ENCODE measurements around the gene USHBP1.

Gene USHBP1

GRCh38 chr19:17210296-17210695 is 54.2 kb downstream of the USHBP1 start:
- no peak overlapping the region for H2BK15ac ChIP-seq (replicated peaks; ENCODE audit: low read depth)

GRCh38 chr19:17209126-17210036 is 55.2 kb downstream of the USHBP1 start:
- WGBS (ENCODE audit: extremely low coverage, insufficient coverage, low lambda C conversion rate): no CpG with 5 or more reads among the region's 28 CpGs
- Histone ChIP-seq H3K9ac (ENCODE audit: low read length) (peak overlapping the region; percentile 48), H3K18ac (ENCODE audit: low read length) (no peak overlapping the region), H2BK120ac (ENCODE audit: low read depth, low read length) (no peak overlapping the region), H3K4me1 (ENCODE audit: control insufficient read depth, low read depth, low read length) (no peaks in the 10 kb centered on the region), H2BK5ac (ENCODE audit: low read length) (no peak overlapping the region), H3K4me3 (ENCODE audit: low read length) (no peak overlapping the region), H3K27me3 (ENCODE audit: insufficient read depth, low read length, poor library complexity) (no peaks in the 10 kb centered on the region), H3K4ac (ENCODE audit: low read depth, low read length) (no peak overlapping the region), H2BK15ac (replicated peaks; ENCODE audit: low read depth) (no peak overlapping the region), H4K8ac (ENCODE audit: low read depth, low read length) (no peak overlapping the region), H3K79me2 (ENCODE audit: control insufficient read depth, insufficient read depth, low read length) (no peaks in the 10 kb centered on the region), H3K36me3 (ENCODE audit: control insufficient read depth, insufficient read depth, low read length) (no peaks in the 10 kb centered on the region), H2AK5ac (ENCODE audit: low read length) (peak overlapping the region; percentile 65), H3K23ac (ENCODE audit: low read length) (no peak overlapping the region), H4K5ac (ENCODE audit: low read length) (no peak overlapping the region), H3K27ac (ENCODE audit: low read depth, low read length) (no peak overlapping the region), H3K4me2 (ENCODE audit: low read length) (no peak overlapping the region), H3K56ac (ENCODE audit: low read length) (peak overlapping the region; percentile 50), H3K79me1 (ENCODE audit: low read length) (no peaks in the 10 kb centered on the region)
- DNase-seq: peak; percentile 97

More at GRCh38 chr19:17210296-17210695, 54.2 kb downstream of the USHBP1 start:
- Histone ChIP-seq H3K79me1 (ENCODE audit: low read length) (no peaks in the 10 kb centered on the region), H3K27me3 (ENCODE audit: insufficient read depth, low read length, poor library complexity) (no peaks in the 10 kb centered on the region), H3K36me3 (ENCODE audit: control insufficient read depth, insufficient read depth, low read length) (no peaks in the 10 kb centered on the region), H3K23ac (ENCODE audit: low read length) (no peak overlapping the region), H4K5ac (ENCODE audit: low read length) (no peak overlapping the region), H2BK5ac (ENCODE audit: low read length) (no peak overlapping the region), H3K4me2 (ENCODE audit: low read length) (no peak overlapping the region), H3K4ac (ENCODE audit: low read depth, low read length) (no peak overlapping the region), H3K18ac (ENCODE audit: low read length) (no peak overlapping the region), H3K56ac (ENCODE audit: low read length) (no peak overlapping the region), H3K9ac (ENCODE audit: low read length) (no peak overlapping the region), H3K4me3 (ENCODE audit: low read length) (no peak overlapping the region), H2AK5ac (ENCODE audit: low read length) (no peak overlapping the region), H3K79me2 (ENCODE audit: control insufficient read depth, insufficient read depth, low read length) (no peaks in the 10 kb centered on the region), H4K8ac (ENCODE audit: low read depth, low read length) (no peak overlapping the region), H3K4me1 (ENCODE audit: control insufficient read depth, low read depth, low read length) (peaks cover 3% of the 10 kb centered on the region), H2BK120ac (ENCODE audit: low read depth, low read length) (no peak overlapping the region), H3K27ac (ENCODE audit: low read depth, low read length) (no peak overlapping the region)
- DNase-seq: no peak
- no CpG with 5 or more reads among the region's 14 CpGs for WGBS (ENCODE audit: extremely low coverage, insufficient coverage, low lambda C conversion rate)

GRCh38 chr19:17206736-17207581 is 57.6 kb downstream of the USHBP1 start:
- H4K5ac ChIP-seq (ENCODE audit: low read length): no peak overlapping the region
- no CpG with 5 or more reads among the region's 25 CpGs for WGBS (ENCODE audit: extremely low coverage, insufficient coverage, low lambda C conversion rate)
- H3K36me3 ChIP-seq (ENCODE audit: control insufficient read depth, insufficient read depth, low read length): peaks cover 7% of the 10 kb centered on the region
- no peak overlapping the region for H3K9ac ChIP-seq (ENCODE audit: low read length)
- H3K27me3 ChIP-seq (ENCODE audit: insufficient read depth, low read length, poor library complexity): no peaks in the 10 kb centered on the region
- no peak overlapping the region for H2BK5ac ChIP-seq (ENCODE audit: low read length)
- H3K4me1 ChIP-seq (ENCODE audit: control insufficient read depth, low read depth, low read length): no peaks in the 10 kb centered on the region
- no peak overlapping the region for H3K4me2 ChIP-seq (ENCODE audit: low read length)
- no peaks in the 10 kb centered on the region for H3K79me1 ChIP-seq (ENCODE audit: low read length)
- no peaks in the 10 kb centered on the region for H3K79me2 ChIP-seq (ENCODE audit: control insufficient read depth, insufficient read depth, low read length)
- H3K18ac ChIP-seq (ENCODE audit: low read length): no peak overlapping the region
- H3K27ac ChIP-seq (ENCODE audit: low read depth, low read length): no peak overlapping the region
- no peak overlapping the region for H4K8ac ChIP-seq (ENCODE audit: low read depth, low read length)
- no peak overlapping the region for H3K23ac ChIP-seq (ENCODE audit: low read length)
- H2BK120ac ChIP-seq (ENCODE audit: low read depth, low read length): no peak overlapping the region
- no peak overlapping the region for H2BK15ac ChIP-seq (replicated peaks; ENCODE audit: low read depth)
- H3K4me3 ChIP-seq (ENCODE audit: low read length): no peak overlapping the region
- H3K56ac ChIP-seq (ENCODE audit: low read length): no peak overlapping the region
- no peak overlapping the region for H3K4ac ChIP-seq (ENCODE audit: low read depth, low read length)
- DNase-seq: no peak
- H2AK5ac ChIP-seq (ENCODE audit: low read length): no peak overlapping the region

- H2AK5ac ChIP-seq (ENCODE audit: low read length): no peak overlapping the region
- no peak overlapping the region for H3K18ac ChIP-seq (ENCODE audit: low read length)
- no peaks in the 10 kb centered on the region for H3K4me1 ChIP-seq (ENCODE audit: control insufficient read depth, low read depth, low read length)
- H3K4me2 ChIP-seq (ENCODE audit: low read length): no peak overlapping the region
- H3K23ac ChIP-seq (ENCODE audit: low read length): no peak overlapping the region
- no peak overlapping the region for H2BK120ac ChIP-seq (ENCODE audit: low read depth, low read length)
- no peaks in the 10 kb centered on the region for H3K79me2 ChIP-seq (ENCODE audit: control insufficient read depth, insufficient read depth, low read length)
- no peak overlapping the region for H3K4ac ChIP-seq (ENCODE audit: low read depth, low read length)
- H3K79me1 ChIP-seq (ENCODE audit: low read length): no peaks in the 10 kb centered on the region
- H3K27me3 ChIP-seq (ENCODE audit: insufficient read depth, low read length, poor library complexity): no peaks in the 10 kb centered on the region
- WGBS (ENCODE audit: extremely low coverage, insufficient coverage, low lambda C conversion rate): no CpG with 5 or more reads among the region's 27 CpGs
- no peak overlapping the region for H3K27ac ChIP-seq (ENCODE audit: low read depth, low read length)
- no peak overlapping the region for H2BK5ac ChIP-seq (ENCODE audit: low read length)
- H2BK15ac ChIP-seq (replicated peaks; ENCODE audit: low read depth): no peak overlapping the region
- no peak overlapping the region for H3K9ac ChIP-seq (ENCODE audit: low read length)
- no peak overlapping the region for H3K56ac ChIP-seq (ENCODE audit: low read length)
- H3K36me3 ChIP-seq (ENCODE audit: control insufficient read depth, insufficient read depth, low read length): peaks cover 11% of the 10 kb centered on the region
- H4K5ac ChIP-seq (ENCODE audit: low read length): no peak overlapping the region
- peak; percentile 81 for DNase-seq
- H4K8ac ChIP-seq (ENCODE audit: low read depth, low read length): no peak overlapping the region
- no peak overlapping the region for H3K4me3 ChIP-seq (ENCODE audit: low read length)
Measured at GRCh38 chr19:17205237-17206140, 59.1 kb downstream of the USHBP1 start.

GRCh38 chr19:17202713-17203112 is 61.8 kb downstream of the USHBP1 start:
- Histone ChIP-seq H4K8ac (ENCODE audit: low read depth, low read length) (no peak overlapping the region), H3K56ac (ENCODE audit: low read length) (no peak overlapping the region), H4K5ac (ENCODE audit: low read length) (no peak overlapping the region), H3K23ac (ENCODE audit: low read length) (no peak overlapping the region), H2BK5ac (ENCODE audit: low read length) (no peak overlapping the region), H3K4me2 (ENCODE audit: low read length) (no peak overlapping the region), H3K79me1 (ENCODE audit: low read length) (no peaks in the 10 kb centered on the region), H3K9ac (ENCODE audit: low read length) (no peak overlapping the region), H3K4ac (ENCODE audit: low read depth, low read length) (no peak overlapping the region), H3K4me3 (ENCODE audit: low read length) (no peak overlapping the region), H3K27me3 (ENCODE audit: insufficient read depth, low read length, poor library complexity) (no peaks in the 10 kb centered on the region), H3K18ac (ENCODE audit: low read length) (no peak overlapping the region), H3K27ac (ENCODE audit: low read depth, low read length) (no peak overlapping the region), H2BK15ac (replicated peaks; ENCODE audit: low read depth) (no peak overlapping the region), H3K79me2 (ENCODE audit: control insufficient read depth, insufficient read depth, low read length) (no peaks in the 10 kb centered on the region), H3K4me1 (ENCODE audit: control insufficient read depth, low read depth, low read length) (no peaks in the 10 kb centered on the region), H2BK120ac (ENCODE audit: low read depth, low read length) (no peak overlapping the region), H2AK5ac (ENCODE audit: low read length) (no peak overlapping the region), H3K36me3 (ENCODE audit: control insufficient read depth, insufficient read depth, low read length) (peaks cover 12% of the 10 kb centered on the region)
- DNase-seq: no peak
- no CpG with 5 or more reads among the region's 17 CpGs for WGBS (ENCODE audit: extremely low coverage, insufficient coverage, low lambda C conversion rate)

Measured in mesendoderm (in vitro differentiated cells).